HG02852 (cell line): Measurements from ENCODE around the gene AP1S2.
"Not testable (repeated sequence)": the region's sequence is repeated elsewhere in the genome, so short reads cannot be mapped to it uniquely, and the experiment has no call there.

ENCODE experiments used
- ATAC-seq: cut with Tn5 transposase; IDR thresholded peaks from one replicate; pipeline ENCODE4 v1.9.1; 2021; ENCODE audit warnings: mild to moderate bottlenecking, moderate library complexity; ENCODE audit not compliant: unreplicated experiment

The AP1S2 gene

DNA sequence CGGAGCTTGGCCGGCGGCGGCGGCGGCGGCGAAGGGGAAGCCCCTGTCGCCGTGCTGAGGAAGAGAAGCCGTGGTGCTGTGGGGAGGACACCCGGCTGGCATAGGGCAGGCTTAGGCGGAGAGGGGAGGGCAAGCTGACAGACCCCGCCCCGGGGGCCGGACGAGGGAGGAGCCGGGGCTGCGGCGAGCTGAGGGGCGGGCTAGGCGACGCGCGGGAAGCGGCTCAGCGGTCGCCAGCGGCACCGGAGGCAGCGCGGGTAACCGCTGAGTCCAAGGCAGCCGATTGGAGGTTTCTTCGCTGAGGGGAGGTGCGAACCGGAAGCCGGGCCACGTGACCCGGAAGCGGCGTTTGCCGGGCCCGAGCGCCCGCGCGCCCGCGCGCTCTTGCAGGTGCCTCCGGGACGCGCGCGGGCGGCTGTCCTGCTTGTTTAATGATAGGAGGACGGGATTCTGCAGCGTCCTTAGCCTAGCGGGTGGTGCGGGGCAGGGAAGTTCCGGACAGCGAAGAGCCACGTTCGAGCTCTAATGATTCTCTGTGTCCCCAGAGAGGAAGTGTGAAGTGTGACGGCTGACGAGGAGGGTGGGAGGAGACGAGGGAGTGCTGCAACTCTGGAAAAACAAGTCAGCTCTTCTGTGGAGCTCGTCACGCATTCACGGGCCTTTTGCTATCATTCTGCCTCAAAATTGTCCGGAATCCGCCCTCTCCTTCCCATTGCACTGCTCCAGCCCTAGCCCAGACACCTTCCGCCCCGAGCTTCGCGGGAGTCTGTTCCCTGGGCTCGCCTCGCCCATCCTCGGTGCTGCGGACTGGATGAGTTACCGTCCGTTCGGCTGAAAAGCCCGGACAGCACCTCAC is at the start of gene AP1S2:
TSS of gene AP1S2 (minus strand) at position 102 of the 856 bp plus-strand sequence. CDS start 2,289 bp downstream, outside the sequence.
- ATAC-seq: peak; percentile 93

DNA sequence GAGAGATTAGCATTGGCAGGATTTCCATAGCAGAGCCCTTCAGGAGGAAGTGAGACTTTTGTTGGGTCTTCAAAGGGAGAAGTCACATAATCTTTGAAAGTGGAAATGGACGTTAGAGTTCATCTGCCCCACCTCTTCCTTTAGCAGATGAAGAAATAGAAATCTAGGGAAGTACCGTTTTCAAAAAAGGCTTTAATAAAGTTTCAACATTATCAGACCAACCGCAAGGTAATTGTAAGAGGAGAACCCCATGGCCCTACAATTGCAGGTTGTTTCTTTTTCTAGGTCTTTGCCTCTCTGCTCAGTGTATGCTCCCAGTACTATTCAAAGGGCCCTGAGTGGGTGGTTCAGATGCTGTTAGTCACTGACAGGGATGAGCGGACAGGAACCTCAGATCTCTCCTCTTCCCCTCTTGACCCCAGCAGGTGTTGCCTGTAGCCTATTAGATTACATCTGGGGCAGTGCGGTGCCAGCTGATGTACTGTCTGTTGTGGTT is 48.6 kb upstream of the AP1S2 start:
- ATAC-seq: peak; percentile 97

DNA sequence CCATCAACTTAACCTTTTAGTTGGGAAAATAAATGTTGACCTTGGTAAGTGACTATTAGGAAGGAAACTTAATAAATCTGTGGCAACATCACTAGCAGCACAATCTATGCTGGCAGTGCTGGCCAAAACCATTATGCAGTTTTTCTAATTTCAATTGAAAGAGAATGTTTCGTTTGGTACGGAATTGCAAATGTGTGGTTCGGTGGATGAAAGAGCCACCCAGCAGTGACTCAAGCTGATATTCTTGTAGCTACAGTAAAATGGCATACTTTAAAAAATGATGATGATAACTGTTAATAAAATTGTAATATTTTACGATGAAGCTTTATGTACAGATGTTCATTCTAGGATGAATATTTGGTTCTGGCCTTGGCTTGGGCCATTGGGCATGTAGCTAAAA is 40.7 kb upstream of the AP1S2 start:
- ATAC-seq: no peak

DNA sequence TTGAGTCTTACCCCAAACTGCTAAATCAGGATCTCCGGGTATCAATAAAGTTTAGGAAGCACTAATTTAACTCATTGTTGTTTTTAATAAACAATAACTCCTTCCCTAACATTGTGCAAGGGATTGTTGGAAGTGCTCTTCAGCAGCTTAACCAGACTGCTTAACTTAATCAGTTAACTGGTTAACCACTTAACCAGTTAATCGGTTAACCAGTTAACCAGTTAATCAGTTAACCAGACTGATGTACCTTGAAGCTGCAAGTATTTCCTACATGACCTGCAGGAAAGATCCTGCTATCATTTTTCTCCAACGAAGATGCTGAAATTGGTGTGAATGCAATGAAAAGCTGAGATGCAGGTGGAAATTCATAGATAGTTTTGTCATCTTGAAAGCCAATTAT is 40.1 kb upstream of the AP1S2 start:
- ATAC-seq: no peak

DNA sequence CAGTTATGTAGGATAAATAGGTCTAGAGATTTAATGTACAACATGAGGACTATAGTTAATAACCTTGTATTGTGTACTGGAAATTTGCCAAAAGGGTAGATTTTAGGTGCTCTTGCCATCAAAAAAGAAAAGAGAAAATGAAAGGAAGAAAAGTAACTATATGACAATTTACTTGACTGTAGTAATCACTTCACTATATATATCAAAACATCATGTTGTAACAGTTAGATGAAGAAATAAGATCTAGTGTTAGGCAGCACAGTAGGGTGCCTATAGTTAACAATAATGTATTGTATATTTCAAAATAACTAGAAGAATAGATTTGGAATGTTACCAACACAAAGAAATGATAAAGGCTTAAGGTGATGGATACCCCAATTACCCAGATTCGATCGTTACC is 35.9 kb upstream of the AP1S2 start:
- ATAC-seq: no peak

DNA sequence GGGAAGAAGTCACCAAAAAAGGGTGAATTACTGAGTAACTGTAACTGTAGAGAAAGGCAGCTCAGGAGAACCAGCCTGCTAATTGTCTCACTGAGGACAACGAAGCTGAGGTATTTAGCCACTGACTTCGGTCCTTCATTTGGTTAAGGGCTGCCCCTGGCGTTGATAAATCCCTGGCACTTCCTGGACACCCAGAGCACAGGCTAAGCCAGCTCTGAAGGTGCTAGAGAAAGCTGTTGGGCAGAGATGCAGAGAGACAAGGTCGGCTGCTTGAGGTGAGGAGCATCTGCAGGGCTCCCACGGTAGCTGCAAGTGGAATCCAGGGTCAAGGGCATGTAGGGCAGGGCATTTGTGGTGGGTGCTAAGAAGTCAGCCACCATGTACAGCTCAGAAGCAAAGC is 33.4 kb upstream of the AP1S2 start:
- no peak for ATAC-seq

DNA sequence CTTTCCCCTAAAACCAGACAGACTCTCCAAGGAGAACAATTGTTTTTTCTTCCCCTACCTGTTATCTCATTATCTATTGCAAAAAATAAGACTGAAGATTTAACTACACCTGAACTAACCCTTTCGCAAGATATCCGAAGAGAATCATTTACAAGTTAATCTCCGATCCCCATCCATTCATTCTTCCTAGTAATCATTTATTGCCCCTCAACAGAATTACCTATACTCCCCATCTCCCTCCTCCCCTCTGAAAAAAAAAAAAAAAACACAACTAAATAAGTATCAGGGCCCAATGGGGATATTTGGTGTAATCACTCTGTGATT is 28.9 kb upstream of the AP1S2 start:
- no peak for ATAC-seq

DNA sequence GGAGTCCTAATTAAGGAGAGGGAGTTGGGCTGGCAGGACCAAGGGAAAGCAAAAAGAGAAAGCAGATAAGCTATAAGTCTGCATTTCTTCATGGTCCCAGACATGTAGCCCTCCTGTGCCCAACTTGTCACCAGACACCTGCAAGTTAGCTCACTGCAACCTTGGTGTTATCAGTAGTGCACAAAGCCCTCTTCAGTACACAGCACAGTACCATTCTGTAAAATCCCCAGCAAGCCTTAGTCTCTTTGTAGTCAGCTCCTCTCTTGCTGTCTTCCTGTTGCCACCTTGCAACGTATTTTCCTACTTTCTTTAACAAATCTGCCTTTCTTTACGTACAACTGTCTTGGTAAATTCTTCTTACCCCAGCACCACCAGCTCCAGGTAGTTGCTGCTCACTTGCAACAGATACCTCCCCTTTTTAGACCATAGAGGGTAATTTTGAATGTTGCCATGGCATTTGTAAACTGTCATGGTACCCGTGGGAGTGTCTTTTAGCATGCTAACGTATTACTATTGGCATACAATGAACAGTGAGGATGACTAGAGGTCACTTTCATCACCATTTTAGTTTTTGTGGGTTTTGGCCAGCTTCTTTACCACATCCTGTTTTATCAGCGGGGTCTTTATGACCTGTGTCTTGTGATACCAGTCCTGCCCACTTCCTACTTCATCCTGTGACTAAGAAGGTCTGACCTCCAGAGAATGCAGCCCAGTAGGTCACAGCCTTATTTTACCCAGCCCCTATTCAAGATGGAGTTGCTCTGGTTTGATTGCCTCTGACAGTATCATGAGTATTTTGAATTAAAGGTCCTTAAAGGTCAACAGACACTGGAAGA is 28.3 kb upstream of the AP1S2 start:
- peak; percentile 71 for ATAC-seq

DNA sequence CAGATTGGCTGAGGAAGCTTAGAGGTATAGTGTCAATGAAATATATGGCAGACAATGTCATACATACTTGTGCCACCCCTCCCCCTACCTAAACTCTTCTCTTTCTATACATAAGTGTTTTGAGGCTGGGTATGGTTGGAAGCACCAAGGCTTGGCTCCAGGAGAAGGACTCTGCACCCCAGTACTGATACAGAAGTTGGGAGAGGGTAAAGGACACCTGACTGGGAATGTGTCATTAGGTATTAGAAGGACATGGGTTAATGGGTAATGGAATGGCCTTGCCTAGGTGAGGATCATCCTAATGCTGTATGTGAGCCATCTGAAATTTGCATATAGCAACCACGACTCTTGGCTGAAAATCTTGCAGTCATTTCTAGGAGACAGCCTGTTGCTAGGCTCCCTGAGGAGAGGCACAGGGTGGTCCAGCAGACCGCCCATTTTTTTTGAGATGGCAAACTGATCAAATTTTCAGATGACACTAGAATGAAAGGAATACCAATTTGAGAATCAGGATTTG is 26.8 kb upstream of the AP1S2 start:
- ATAC-seq: no peak

DNA sequence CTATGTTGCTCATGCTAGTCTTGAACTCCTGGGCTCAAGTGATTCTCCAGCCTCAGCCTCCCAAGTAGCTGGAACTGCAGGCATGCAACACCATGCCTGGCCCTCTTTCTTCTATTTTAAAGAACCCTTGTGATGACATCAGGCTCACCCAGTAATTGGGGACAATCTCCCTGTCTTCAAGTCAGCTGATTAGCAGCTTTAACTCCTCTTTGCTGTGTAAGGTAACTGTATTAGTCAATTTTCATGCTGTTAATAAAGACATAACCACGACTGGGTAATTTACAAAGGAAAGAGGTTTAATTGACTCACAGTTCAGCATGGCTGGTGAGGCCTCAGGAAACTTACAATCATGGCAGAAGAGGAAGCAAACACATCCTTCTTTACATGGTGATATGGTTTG is 23.3 kb upstream of the AP1S2 start:
- not testable (repeated sequence) for ATAC-seq

DNA sequence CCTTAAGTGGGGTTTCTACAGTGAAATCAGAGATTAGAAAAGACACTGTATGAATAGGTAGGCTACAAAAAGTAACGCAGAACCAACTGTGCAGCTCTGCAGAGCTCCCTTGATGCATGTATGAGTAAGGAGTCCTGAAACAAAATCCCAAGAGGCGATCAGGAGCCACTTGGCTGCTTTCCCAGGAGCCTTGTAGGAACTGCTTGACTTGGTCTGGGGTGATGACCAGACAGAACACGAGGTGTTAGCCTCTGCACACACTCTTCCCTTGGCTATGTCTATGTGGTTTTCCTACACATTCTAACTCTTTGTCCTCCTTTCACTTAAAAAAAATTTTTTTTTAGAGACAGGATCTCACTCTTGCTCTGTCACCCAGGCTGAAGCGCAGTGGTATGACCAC is 22.8 kb upstream of the AP1S2 start:
- no peak for ATAC-seq

DNA sequence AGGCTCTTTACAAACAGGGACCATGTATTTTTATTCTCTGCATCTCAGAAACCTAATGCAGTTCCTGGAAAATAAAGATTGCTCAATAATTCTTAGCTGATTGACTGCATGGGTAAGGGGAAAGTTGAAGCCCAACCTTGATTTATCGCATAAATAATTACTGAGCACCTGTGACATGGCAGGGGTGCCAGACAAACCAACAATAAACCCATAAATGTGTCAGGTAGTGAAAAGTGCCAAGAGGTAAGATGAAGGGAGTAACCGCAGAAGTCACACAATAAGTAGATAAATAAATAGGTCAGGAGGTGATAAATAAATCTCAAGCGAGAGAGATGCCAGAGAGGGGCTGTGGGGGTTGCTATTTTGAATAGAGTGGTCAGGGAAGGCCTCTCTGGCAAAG is 20.1 kb upstream of the AP1S2 start:
- no peak for ATAC-seq

DNA sequence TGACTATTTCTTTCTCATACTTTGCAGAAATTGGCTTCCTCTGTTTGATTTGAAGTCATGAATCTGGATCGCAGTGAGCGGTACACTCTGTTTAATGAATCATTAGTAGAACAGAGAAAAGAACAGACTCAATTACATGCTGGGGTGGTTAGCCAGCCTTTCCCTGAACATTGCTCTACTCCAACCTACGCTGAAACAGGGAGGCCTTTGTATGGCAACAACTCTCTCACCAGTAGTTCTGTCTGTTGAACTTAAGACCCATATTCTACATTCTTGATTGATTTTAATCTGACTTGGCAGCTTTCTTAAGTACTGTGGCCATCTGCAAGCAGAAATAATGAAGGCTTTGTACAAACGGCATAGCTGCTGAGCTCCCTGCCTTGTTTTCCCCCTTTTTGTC is 19.0 kb upstream of the AP1S2 start:
- ATAC-seq: no peak

DNA sequence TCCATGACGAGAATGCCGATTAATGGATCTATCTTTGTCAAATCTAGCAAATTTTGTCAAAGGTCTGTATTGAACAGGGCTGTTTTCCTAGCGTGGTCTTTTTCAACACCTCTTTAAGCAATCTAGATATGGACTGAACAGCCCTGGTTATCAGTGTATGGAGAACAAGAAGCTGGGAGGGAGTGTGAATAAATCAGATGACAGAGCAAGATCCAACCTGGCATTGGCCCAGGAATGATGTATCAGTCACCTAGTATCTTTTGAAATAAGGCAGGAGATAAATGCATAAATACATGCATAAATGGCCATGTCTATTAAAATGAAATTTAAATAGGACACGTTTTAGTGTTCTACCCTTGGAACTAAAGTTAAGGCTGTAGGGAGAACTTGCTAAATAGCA is 15.7 kb upstream of the AP1S2 start:
- no peak for ATAC-seq

DNA sequence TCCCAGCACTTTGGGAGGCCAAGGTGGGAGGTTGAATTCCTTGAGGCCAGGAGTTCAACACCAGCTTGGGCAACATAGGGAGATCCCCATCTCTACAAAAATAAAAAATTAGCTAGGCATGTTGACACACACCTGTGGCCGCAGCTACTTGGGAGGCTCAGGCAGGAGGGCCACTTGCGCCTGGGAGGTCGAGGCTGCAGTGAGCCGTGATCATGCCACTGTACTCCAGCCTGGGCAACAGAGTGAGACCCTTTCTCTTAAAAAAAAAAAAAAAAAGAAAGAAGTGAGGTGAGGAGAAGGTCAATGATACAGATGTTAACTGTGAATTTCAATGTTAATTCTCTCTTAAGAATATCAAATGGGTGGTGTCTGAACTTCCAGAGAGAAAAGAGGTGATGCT is 15.1 kb upstream of the AP1S2 start:
- no peak for ATAC-seq

DNA sequence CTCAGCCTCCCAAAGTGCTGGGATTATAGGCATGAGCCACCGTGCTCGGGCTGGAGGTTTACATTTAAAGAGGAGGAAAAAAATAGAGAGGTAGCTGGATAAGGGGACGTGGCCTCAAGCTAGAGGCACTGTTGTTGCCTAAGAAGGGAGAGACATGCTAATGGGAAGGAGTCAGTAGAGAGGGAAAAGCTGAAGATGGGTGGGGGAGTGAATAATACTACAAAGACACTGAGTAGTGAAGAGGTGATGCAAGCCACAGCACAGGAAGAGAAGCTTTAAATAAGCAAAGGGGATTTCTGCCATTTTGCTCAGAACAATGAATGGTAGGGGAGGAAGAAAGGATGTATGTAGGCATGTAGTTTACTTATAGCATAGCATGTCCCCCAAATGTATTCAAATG is 11.5 kb upstream of the AP1S2 start:
- ATAC-seq: no peak

DNA sequence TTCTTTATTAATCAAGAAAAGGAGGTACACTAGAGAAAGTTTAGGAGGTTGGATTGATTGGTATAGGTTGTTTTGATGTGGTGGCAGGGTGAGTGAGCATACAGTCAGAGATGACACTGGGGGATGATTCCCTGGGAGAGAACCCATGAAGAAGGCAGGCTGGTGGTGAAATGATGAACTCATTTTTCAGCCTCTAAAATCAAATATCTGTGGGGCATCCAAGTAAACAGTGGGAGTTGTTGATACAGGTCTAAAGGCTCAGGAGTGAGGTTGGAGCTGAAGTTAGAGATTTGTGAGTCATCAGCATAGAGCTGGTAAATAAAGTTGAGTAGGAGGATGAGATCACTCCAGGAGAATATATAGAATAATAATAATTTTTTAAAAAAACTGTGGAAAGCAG is 10.0 kb upstream of the AP1S2 start:
- no peak for ATAC-seq

DNA sequence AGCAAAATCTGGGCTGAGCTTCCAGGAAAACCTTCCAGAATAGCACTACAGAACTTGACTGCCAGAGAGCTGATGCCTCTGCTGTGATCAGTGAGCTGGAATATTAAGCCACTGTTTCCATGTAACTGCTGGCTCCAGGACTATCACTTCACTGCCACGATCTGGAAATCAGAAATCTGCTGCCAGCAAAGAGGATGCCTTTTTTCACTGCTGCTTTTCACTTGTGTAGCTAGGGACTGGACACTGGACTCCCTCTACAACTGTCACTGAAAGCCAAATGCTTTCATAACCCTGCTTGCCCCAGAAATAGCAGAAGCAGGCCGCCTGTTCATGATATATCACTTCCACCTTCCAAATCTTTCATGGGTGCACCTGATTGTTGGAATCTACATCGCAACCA is 9.4 kb upstream of the AP1S2 start:
- no peak for ATAC-seq

DNA sequence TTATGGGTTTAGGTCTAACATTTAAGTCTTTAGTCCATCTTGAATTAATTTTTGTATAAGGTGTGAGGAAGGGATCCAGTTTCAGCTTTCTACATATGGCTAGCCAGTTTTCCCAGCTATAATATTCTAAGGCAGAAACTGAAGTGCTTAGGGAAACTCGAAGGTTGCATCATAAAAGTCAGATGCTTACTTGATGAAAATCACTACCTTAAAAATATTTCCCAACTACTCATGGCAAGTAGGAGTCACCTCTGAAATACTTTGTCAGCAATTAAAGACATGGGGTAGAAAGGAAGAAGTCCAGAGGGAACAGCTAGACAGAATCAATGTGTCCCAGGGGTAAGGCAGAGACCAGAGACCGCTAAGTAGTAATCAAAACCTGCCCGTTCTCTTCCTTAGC is 6.3 kb upstream of the AP1S2 start:
- no peak for ATAC-seq

DNA sequence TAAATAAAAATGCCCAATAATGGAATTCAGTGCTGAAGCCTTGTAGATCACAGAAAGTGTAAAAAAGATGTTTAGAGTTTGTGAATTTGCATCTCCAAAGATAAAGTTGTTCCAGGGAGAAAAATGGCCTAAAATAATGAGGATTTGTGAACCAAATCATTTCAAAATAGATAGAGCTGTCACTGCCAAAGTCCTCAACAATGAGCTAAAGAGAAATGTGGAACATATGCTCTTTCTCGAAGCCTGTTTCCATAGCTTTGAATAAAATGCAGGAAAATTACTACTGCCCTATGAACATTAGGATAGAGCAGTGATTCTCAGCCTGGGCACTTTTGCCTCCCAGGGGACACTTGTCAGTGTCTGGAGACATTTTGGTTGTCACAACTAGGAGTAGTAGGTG is 3.4 kb upstream of the AP1S2 start:
- no peak for ATAC-seq

DNA sequence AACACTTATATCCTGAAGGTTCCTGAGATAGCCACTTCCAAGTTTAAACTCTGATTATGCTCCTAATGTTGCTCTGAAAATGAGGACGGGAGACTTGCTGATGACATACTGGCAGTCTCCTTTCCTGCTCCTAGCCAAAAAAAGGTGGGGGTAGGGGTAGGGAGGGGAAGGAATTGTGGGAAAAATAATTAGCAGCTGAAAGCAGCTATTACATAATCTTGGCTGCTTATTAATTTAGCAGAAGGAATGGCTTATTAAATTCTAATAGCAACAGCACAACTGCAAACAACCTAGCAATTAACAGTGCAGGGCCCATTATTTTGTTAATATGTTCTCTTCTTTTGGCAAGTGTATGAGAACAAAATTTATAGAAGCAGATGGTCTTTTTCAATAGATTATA is 2.0 kb upstream of the AP1S2 start:
- no peak for ATAC-seq

DNA sequence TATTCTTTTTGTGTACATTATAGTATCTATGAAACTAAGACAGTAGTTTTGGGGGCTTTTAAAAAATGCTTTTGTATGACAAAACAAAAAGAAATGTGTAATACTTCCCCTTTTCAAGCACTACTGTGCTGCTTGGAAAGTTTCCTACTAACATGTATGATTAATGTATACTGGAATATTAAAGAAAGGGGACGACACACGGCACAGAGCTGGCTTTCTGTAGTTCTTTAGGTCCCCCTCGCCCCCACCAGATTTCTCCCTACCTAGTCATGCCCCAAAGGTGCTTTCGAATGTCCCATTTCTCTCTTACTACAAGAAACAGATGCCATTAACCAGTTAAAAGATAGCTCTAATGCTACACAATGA is 1.6 kb upstream of the AP1S2 start:
- no peak for ATAC-seq
